ENCODE data around the gene TMEM41A. TPM values are rescaled to one million over a fixed set of nuclear protein-coding genes. Genes with fewer than 3 reads are reported as not detected.

TMEM41A gene
- total RNA-seq, result 22.1 and 27.7 TPM in 2 replicates

- peak; percentile 35 for DNase-seq (ENCODE audit: low read depth)
- peak within 1 kb of the TSS; percentile 91 for H3K4me3 ChIP-seq (ENCODE audit: low read depth, low read length)
- H3K36me3 ChIP-seq (ENCODE audit: control insufficient read depth, insufficient read depth, low read length), result peaks cover 2% of the 10 kb centered on the region
- no peaks in the 10 kb centered on the region for H3K27me3 ChIP-seq (ENCODE audit: control insufficient read depth, insufficient read depth, low read length)
- TF ChIP-seq CTCF (IDR thresholded peaks at IDR 0.05; ENCODE audit: insufficient read depth, low read length, poor library complexity, severe bottlenecking), result no peak
Measured at GRCh38 chr3:185498503-185499396, at the start of gene TMEM41A. Gene TMEM41A (minus strand): TSS chr3:185499035. CDS start chr3:185498961, 74 bp downstream.

- H3K4me3 ChIP-seq (ENCODE audit: low read depth, low read length), result no peak overlapping the region
- DNase-seq (ENCODE audit: low read depth), result no peak
- H3K27me3 ChIP-seq (ENCODE audit: control insufficient read depth, insufficient read depth, low read length), result no peaks in the 10 kb centered on the region
- no peaks in the 10 kb centered on the region for H3K36me3 ChIP-seq (ENCODE audit: control insufficient read depth, insufficient read depth, low read length)
- TF ChIP-seq CTCF (IDR thresholded peaks at IDR 0.05; ENCODE audit: insufficient read depth, low read length, poor library complexity, severe bottlenecking), result no peak
Measured at GRCh38 chr3:185540695-185541094, 41.9 kb upstream of the TMEM41A start.

DNA sequence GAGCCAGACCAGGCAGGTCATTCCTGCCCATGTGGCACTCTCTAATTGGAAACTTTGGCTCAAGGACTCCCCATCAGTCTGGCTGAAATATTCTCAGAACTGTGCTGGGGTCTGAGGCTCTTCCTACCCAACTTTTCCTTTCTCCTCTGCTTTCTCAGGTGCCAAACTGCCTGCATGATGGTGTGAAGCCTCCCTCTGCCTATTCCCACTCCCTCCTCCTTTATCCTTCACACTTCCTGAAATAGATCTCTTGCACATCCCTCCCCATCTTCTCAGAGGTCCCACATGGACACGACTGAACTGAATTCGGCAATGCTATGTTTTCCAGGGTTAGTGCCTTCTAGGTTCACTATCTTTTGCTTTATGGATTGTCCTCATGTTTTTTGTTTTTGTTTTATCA, 41.1 kb upstream of the TMEM41A start:
- DNase-seq (ENCODE audit: low read depth), result no peak
- no peak for TF ChIP-seq CTCF (IDR thresholded peaks at IDR 0.05; ENCODE audit: insufficient read depth, low read length, poor library complexity, severe bottlenecking)
- H3K4me3 ChIP-seq (ENCODE audit: low read depth, low read length), result no peak overlapping the region
- H3K27me3 ChIP-seq (ENCODE audit: control insufficient read depth, insufficient read depth, low read length), result no peaks in the 10 kb centered on the region
- H3K36me3 ChIP-seq (ENCODE audit: control insufficient read depth, insufficient read depth, low read length), result no peaks in the 10 kb centered on the region

DNA sequence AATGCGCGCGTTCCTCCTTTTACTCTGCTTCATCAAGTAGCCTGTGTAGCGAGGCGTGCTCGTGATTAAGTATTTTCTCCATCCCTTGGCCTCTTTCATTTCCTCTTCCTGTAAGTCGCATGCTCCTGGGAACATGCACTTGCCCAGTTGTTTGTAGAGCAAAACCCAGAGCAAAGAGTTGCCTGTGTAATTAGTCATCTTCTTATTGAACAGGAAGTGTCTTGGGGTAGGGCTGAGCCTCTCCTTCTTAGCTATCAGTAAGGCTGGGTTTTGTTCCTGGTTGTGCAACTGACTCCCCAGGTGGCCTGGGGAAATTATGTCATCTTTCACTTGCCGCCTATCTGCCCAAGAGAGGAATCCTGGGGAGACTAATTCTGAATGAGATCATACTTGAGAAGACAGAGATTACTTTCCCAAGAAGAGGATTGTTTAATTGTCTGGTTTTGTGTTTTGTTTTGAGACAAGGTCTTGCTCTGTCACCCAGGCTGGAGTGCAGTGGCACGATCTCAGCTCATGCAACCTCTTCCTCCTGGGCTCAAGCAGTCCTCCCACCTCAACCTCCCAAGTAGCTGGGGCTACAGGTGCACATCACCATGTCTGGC, 38.6 kb upstream of the TMEM41A start:
- no peak for TF ChIP-seq CTCF (IDR thresholded peaks at IDR 0.05; ENCODE audit: insufficient read depth, low read length, poor library complexity, severe bottlenecking)
- Histone ChIP-seq H3K36me3 (ENCODE audit: control insufficient read depth, insufficient read depth, low read length) (no peaks in the 10 kb centered on the region), H3K4me3 (ENCODE audit: low read depth, low read length) (no peak overlapping the region), H3K27me3 (ENCODE audit: control insufficient read depth, insufficient read depth, low read length) (no peaks in the 10 kb centered on the region)
- peak; percentile 100 for DNase-seq (ENCODE audit: low read depth)

GRCh38 chr3:185534511-185534910, 35.7 kb upstream of the TMEM41A start:
- Histone ChIP-seq H3K36me3 (ENCODE audit: control insufficient read depth, insufficient read depth, low read length) (no peaks in the 10 kb centered on the region), H3K4me3 (ENCODE audit: low read depth, low read length) (no peak overlapping the region), H3K27me3 (ENCODE audit: control insufficient read depth, insufficient read depth, low read length) (no peaks in the 10 kb centered on the region)
- DNase-seq (ENCODE audit: low read depth), result no peak
- no peak for TF ChIP-seq CTCF (IDR thresholded peaks at IDR 0.05; ENCODE audit: insufficient read depth, low read length, poor library complexity, severe bottlenecking)
